Trophoblast cell (in vitro differentiated cells and primary cell): ENCODE results near the gene RNF31.

Source experiments
- DNase-seq, 2 donors: peaks; one replicate each; pipeline ENCODE4 v3.0.0-alpha.2; 2016
- H2AFZ ChIP-seq: 2 replicates; pipeline ENCODE4 v1.6.1; 2013; ENCODE audit warnings: low read length, moderate library complexity, mild to moderate bottlenecking; ENCODE audit not compliant: insufficient read depth, poor library complexity
- H2AK5ac ChIP-seq: 2 replicates; pipeline ENCODE4 v1.6.1; 2013; ENCODE audit warnings: mild to moderate bottlenecking, low read length
- H2BK120ac ChIP-seq: 2 replicates; pipeline ENCODE4 v1.6.1; 2013; ENCODE audit warnings: low read length, mild to moderate bottlenecking, moderate library complexity; ENCODE audit not compliant: insufficient read depth, poor library complexity
- H2BK12ac ChIP-seq: 2 replicates; pipeline ENCODE4 v1.6.1; 2013; ENCODE audit warnings: mild to moderate bottlenecking, low read length, moderate library complexity
- H2BK5ac ChIP-seq: 2 replicates; pipeline ENCODE4 v1.6.1; 2013; ENCODE audit warnings: low read length, low read depth, moderate library complexity, mild to moderate bottlenecking; ENCODE audit not compliant: poor library complexity
- H3K14ac ChIP-seq: 2 replicates; pipeline ENCODE4 v1.6.1; 2013; ENCODE audit warnings: mild to moderate bottlenecking, low read length
- H3K18ac ChIP-seq: 2 replicates; pipeline ENCODE4 v1.6.1; 2013; ENCODE audit warnings: mild to moderate bottlenecking, low read length
- H3K23ac ChIP-seq: 2 replicates; pipeline ENCODE4 v1.6.1; 2013; ENCODE audit warnings: low read length
- H3K27ac ChIP-seq: 2 replicates; pipeline ENCODE4 v1.5.1; 2013; ENCODE audit warnings: low read depth, mild to moderate bottlenecking, inconsistent platforms, low read length, moderate library complexity
- H3K27me3 ChIP-seq: 2 replicates; pipeline ENCODE4 v1.6.1; 2013; ENCODE audit warnings: inconsistent platforms, mild to moderate bottlenecking, low read length, moderate library complexity; ENCODE audit not compliant: insufficient read depth
- H3K36me3 ChIP-seq, 2 experiments: 1 replicate in 1 of 2; 2 replicates in 1 of 2; pipeline ENCODE4 v1.6.1; 2013; ENCODE audit warnings: low read length in 2 of 2, mild to moderate bottlenecking in 2 of 2, moderate library complexity in 1 of 2; ENCODE audit not compliant: insufficient read depth in 2 of 2, control insufficient read depth in 1 of 2
- H3K4ac ChIP-seq: 2 replicates; pipeline ENCODE4 v1.6.1; 2013; ENCODE audit warnings: low read depth, mild to moderate bottlenecking, low read length, moderate library complexity
- H3K4me1 ChIP-seq, 2 experiments: 1 replicate in 1 of 2; 2 replicates in 1 of 2; pipeline ENCODE4 v1.6.1; 2013; ENCODE audit warnings: low read length in 2 of 2, mild to moderate bottlenecking in 2 of 2, moderate library complexity in 1 of 2; ENCODE audit not compliant: insufficient read depth in 2 of 2, control insufficient read depth in 1 of 2
- H3K4me2 ChIP-seq: 2 replicates; pipeline ENCODE4 v1.6.1; 2013; ENCODE audit warnings: inconsistent platforms, mild to moderate bottlenecking, low read length, moderate library complexity
- H3K4me3 ChIP-seq: 2 replicates; pipeline ENCODE4 v1.5.1; 2013; ENCODE audit warnings: mild to moderate bottlenecking, low read depth, low read length, inconsistent platforms
- H3K79me1 ChIP-seq: one replicate; pipeline ENCODE4 v1.6.1; 2013; ENCODE audit warnings: low read length
- H3K79me2 ChIP-seq: 2 replicates; pipeline ENCODE4 v1.6.1; 2013; ENCODE audit warnings: low read length, mild to moderate bottlenecking; ENCODE audit not compliant: control insufficient read depth, insufficient read depth, poor library complexity
- H3K9ac ChIP-seq: 2 replicates; pipeline ENCODE4 v1.6.1; 2013; ENCODE audit warnings: mild to moderate bottlenecking, low read length
- H3K9me3 ChIP-seq: 2 replicates; pipeline ENCODE4 v1.6.1; 2013; ENCODE audit warnings: low read depth, mild to moderate bottlenecking, control low read depth, inconsistent platforms, low read length; ENCODE audit not compliant: insufficient read depth
- H4K12ac ChIP-seq: 2 replicates; pipeline ENCODE4 v1.6.1; 2013; ENCODE audit warnings: low read depth, mild to moderate bottlenecking, low read length, moderate library complexity
- H4K8ac ChIP-seq: 2 replicates; pipeline ENCODE4 v1.6.1; 2013; ENCODE audit warnings: low read depth, mild to moderate bottlenecking, low read length, moderate library complexity
- H4K91ac ChIP-seq: one replicate; pipeline ENCODE4 v1.6.1; 2013; ENCODE audit warnings: low read depth, mild to moderate bottlenecking, low read length, moderate library complexity
- WGBS: extraction: QIAGEN DNeasy Blood & Tissue Kit; methylation state at CpG from one replicate; pipeline ENCODE4 v1.1.7; 2013; ENCODE audit warnings: missing lambda C conversion rate; ENCODE audit not compliant: insufficient read length, insufficient coverage; ENCODE audit errors: extremely low coverage; 5-methylcytosine and 5-hydroxymethylcytosine counted together

RNF31 gene

DNA sequence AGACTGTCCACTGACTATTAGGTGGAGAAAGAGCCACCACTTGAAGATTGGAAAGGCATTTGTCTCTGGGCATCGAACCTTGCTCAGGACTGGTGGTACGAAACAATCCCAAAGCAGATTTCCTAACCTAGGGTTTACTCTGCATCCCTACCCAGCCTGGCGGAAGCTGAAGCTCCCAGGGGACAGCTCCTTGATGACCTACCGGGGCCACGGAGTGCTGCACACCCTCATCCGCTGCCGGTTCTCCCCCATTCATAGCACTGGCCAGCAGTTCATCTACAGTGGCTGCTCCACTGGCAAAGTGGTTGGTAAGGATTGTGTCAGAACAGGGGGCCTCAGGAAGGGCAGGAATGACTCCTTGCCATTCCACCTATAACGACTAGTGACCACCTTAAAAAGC lies 26.1 kb upstream of the RNF31 start:
- no peak overlapping the region for H4K91ac ChIP-seq
- H3K4me2 ChIP-seq, result no peak overlapping the region
- H3K36me3 ChIP-seq, result peaks cover 35 to 57% of the 10 kb centered on the region in 2 experiments
- H3K14ac ChIP-seq, result no peak overlapping the region
- no peak overlapping the region for H3K27ac ChIP-seq
- peaks cover 0 to 1% of the 10 kb centered on the region in 2 experiments for H3K4me1 ChIP-seq
- H3K79me2 ChIP-seq, result no peaks in the 10 kb centered on the region
- no peak overlapping the region for H3K18ac ChIP-seq
- no peak overlapping the region for H4K12ac ChIP-seq
- no peaks in the 10 kb centered on the region for H3K27me3 ChIP-seq
- no peak overlapping the region for H2BK120ac ChIP-seq
- H3K23ac ChIP-seq, result no peak overlapping the region
- H3K4me3 ChIP-seq, result no peak overlapping the region
- no peak overlapping the region for H2BK12ac ChIP-seq
- H2AK5ac ChIP-seq, result no peak overlapping the region
- H3K9ac ChIP-seq, result no peak overlapping the region
- H3K79me1 ChIP-seq, result no peaks in the 10 kb centered on the region
- H2AFZ ChIP-seq, result no peak overlapping the region
- H3K9me3 ChIP-seq, result peaks cover 2% of the 10 kb centered on the region
- H2BK5ac ChIP-seq, result no peak overlapping the region
- no peak for DNase-seq
- no CpG with 5 or more reads among the region's 8 CpGs for WGBS
- no peak overlapping the region for H3K4ac ChIP-seq
- H4K8ac ChIP-seq, result no peak overlapping the region

DNA sequence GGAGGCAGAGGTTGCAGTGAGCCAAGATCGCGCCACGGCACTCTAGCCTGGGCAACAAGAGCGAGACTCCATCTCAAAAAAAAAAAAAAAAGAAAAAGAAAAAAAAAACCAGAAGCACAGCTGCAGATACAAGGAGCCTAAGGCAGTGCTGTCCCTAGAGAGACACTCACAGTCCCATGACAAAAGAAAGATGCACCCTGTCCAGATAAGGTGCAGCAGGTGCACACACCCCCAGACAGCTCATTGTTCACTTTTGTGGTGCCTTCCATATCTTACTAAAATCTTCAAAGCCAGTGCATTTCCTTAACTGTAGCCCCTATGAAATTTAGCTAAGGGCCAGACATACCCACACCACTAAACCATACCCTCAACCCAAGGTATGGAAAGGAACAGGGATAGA lies 24.9 kb upstream of the RNF31 start:
- WGBS, result no CpG with 5 or more reads among the region's 4 CpGs
- no peak overlapping the region for H2BK12ac ChIP-seq

DNA sequence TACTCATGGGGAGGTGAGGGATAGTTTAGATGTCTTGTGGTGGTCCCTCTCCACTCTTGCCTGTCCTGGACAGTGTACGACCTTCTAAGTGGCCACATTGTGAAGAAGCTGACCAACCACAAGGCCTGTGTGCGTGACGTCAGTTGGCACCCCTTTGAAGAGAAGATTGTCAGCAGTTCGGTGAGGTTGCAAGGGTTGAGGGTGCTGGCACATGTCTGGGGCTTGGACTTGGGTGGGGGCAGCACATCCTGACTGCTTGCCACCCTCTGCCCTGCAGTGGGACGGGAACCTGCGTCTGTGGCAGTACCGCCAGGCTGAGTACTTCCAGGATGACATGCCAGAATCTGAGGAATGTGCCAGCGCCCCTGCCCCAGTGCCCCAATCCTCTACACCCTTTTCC lies 24.4 kb upstream of the RNF31 start:
- no peak overlapping the region for H4K8ac ChIP-seq
- no peak overlapping the region for H2BK120ac ChIP-seq
- no peak overlapping the region for H3K9ac ChIP-seq
- WGBS, result no CpG with 5 or more reads among the region's 8 CpGs
- H3K23ac ChIP-seq, result no peak overlapping the region
- H3K14ac ChIP-seq, result no peak overlapping the region
- no peak overlapping the region for H3K18ac ChIP-seq
- no peak overlapping the region for H2AK5ac ChIP-seq
- H3K4me1 ChIP-seq, result no peaks in the 10 kb centered on the region
- no peaks in the 10 kb centered on the region for H3K79me1 ChIP-seq
- H2AFZ ChIP-seq, result no peak overlapping the region
- no peak overlapping the region for H3K27ac ChIP-seq
- no peak overlapping the region for H3K4me3 ChIP-seq
- H3K4ac ChIP-seq, result no peak overlapping the region
- H4K12ac ChIP-seq, result no peak overlapping the region
- H2BK5ac ChIP-seq, result no peak overlapping the region
- no peak for DNase-seq
- no peaks in the 10 kb centered on the region for H3K27me3 ChIP-seq
- peaks cover 33 to 50% of the 10 kb centered on the region in 2 experiments for H3K36me3 ChIP-seq
- peaks cover 2% of the 10 kb centered on the region for H3K9me3 ChIP-seq
- no peak overlapping the region for H2BK12ac ChIP-seq
- no peak overlapping the region for H3K4me2 ChIP-seq
- no peaks in the 10 kb centered on the region for H3K79me2 ChIP-seq
- no peak overlapping the region for H4K91ac ChIP-seq

More for the DNA sequence above, 24.9 kb upstream of the RNF31 start:
- Histone ChIP-seq H4K8ac (no peak overlapping the region), H2BK5ac (no peak overlapping the region), H3K18ac (no peak overlapping the region), H4K91ac (no peak overlapping the region), H3K36me3 (peaks cover 33 to 53% of the 10 kb centered on the region in 2 experiments), H3K9me3 (peaks cover 2% of the 10 kb centered on the region), H4K12ac (no peak overlapping the region), H3K79me1 (no peaks in the 10 kb centered on the region), H2BK120ac (no peak overlapping the region), H3K79me2 (no peaks in the 10 kb centered on the region), H3K9ac (no peak overlapping the region), H3K14ac (no peak overlapping the region), H2AFZ (no peak overlapping the region), H3K4me1 (no peaks in the 10 kb centered on the region), H3K4me2 (no peak overlapping the region), H3K4ac (no peak overlapping the region), H2AK5ac (no peak overlapping the region), H3K4me3 (no peak overlapping the region), H3K27ac (no peak overlapping the region), H3K27me3 (no peaks in the 10 kb centered on the region), H3K23ac (no peak overlapping the region)
- DNase-seq, result no peak

DNA sequence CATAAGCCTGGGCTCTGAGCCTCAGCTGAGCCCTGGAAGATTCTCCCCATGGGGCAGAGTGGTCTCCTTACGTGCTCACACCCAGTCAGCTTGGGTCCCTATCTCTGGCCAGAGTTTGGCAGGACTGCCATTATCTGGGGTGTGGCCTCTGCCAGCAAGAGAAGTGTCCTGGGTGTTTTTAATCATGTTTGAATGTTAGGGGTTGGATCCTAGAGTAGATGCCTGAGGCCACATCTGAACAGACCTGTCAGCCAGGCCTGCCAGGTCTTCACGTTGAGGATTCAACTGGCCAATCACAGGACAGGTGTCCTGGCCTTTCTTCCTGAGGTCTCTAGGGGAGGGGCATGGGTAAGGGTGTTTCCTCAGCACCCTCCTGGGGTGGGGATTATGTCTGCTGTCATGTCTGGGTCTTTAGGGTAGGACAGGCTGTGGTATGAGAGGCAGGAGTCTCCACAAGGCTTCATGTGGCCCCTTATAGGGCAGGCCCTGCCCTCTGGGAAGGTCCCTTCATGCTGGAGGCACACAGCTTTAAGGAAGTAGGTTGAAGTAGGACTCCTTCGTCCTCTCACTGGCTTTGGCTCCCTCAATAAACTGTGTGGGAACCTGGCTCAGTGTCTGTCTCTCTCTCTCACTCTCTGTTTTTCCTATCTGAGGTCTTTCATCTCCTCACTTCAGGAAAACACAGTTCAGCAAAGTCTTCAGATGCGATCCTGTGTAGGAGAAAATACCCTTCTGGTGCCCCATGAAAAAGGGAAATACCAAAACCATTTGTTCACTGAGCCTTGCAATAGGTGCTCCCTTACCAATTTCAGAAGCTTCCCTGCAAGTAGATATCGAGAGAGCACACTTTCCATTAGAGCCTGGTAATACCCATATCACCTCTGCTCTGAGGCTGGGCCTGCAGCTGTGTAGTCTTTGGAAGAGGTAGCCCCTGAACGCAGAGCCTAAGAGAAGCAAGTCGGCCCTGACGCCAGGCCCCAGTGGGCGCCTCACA lies 23.6 kb upstream of the RNF31 start:
- Histone ChIP-seq H3K9me3 (peaks cover 2% of the 10 kb centered on the region), H2AFZ (no peak overlapping the region)
- no CpG with 5 or more reads among the region's 9 CpGs for WGBS

More for the DNA sequence above, 23.6 kb upstream of the RNF31 start:
- Histone ChIP-seq H3K18ac (no peak overlapping the region), H3K23ac (no peak overlapping the region), H4K12ac (no peak overlapping the region), H3K79me1 (no peaks in the 10 kb centered on the region), H2BK5ac (no peak overlapping the region), H2BK120ac (no peak overlapping the region), H3K36me3 (peaks cover 29 to 43% of the 10 kb centered on the region in 2 experiments), H3K4me1 (no peaks in the 10 kb centered on the region), H3K27me3 (no peaks in the 10 kb centered on the region), H3K4me3 (no peak overlapping the region), H3K14ac (no peak overlapping the region), H4K8ac (no peak overlapping the region), H3K79me2 (no peaks in the 10 kb centered on the region), H3K4me2 (no peak overlapping the region), H3K4ac (no peak overlapping the region), H4K91ac (no peak overlapping the region), H3K9ac (no peak overlapping the region), H2AK5ac (no peak overlapping the region), H3K27ac (no peak overlapping the region), H2BK12ac (no peak overlapping the region)
- DNase-seq, result no peak
